OCI-LY1 (cell line): ENCODE results near the gene MT1A.

Experiments used
- H2AFZ ChIP-seq: fragments of 200-600 bp; sonication (generic), shearing (Covaris generic); 2 replicates; pipeline ENCODE4 v1.6.0; 2014; ENCODE audit warnings: antibody characterized with exemption, mild to moderate bottlenecking, low read length
- H3F3A ChIP-seq: fragments of 200-600 bp; sonication (generic), shearing (Covaris generic); 2 replicates; pipeline ENCODE4 v1.6.0; 2014; ENCODE audit warnings: mild to moderate bottlenecking, antibody characterized with exemption, low read length, moderate library complexity; ENCODE audit not compliant: insufficient read depth
- H3K27ac ChIP-seq: fragments of 200-600 bp; sonication (generic); 2 replicates; pipeline ENCODE4 v1.5.1; 2014; ENCODE audit warnings: low read length, mixed run types, mild to moderate bottlenecking, low read depth; ENCODE audit not compliant: poor library complexity, severe bottlenecking
- H3K27me3 ChIP-seq: fragments of 200-600 bp; sonication (generic); 2 replicates; pipeline ENCODE4 v1.6.0; 2014; ENCODE audit warnings: antibody characterized with exemption, mild to moderate bottlenecking, low read length, moderate library complexity; ENCODE audit not compliant: insufficient read depth
- H3K36me3 ChIP-seq: fragments of 200-600 bp; sonication (generic); 2 replicates; pipeline ENCODE4 v1.6.1; 2014; ENCODE audit warnings: mild to moderate bottlenecking, antibody characterized with exemption, low read length, moderate library complexity, mixed read lengths; ENCODE audit not compliant: insufficient read depth
- H3K4me1 ChIP-seq: fragments of 200-600 bp; sonication (generic); 2 replicates; pipeline ENCODE4 v1.5.1; 2014; ENCODE audit warnings: mild to moderate bottlenecking, low read length, moderate library complexity; ENCODE audit not compliant: insufficient read depth, severe bottlenecking
- H3K4me2 ChIP-seq: fragments of 200-600 bp; sonication (generic), shearing (Covaris generic); 2 replicates; pipeline ENCODE4 v1.6.1; 2014; ENCODE audit warnings: low read length
- H3K4me3 ChIP-seq: fragments of 200-600 bp; sonication (generic); 2 replicates; pipeline ENCODE4 v1.5.1; 2014; ENCODE audit warnings: low read length, low read depth, mild to moderate bottlenecking, mixed read lengths; ENCODE audit not compliant: poor library complexity, severe bottlenecking
- H3K79me2 ChIP-seq: fragments of 200-600 bp; shearing (Covaris generic); 2 replicates; pipeline ENCODE4 v1.6.1; 2016; ENCODE audit warnings: mixed run types, low read length, mixed read lengths; ENCODE audit not compliant: insufficient read depth
- H3K9ac ChIP-seq: fragments of 200-600 bp; sonication (generic), shearing (Covaris generic); 2 replicates; pipeline ENCODE4 v1.6.1; 2014; ENCODE audit warnings: mild to moderate bottlenecking, low read length, mixed read lengths
- H3K9me2 ChIP-seq: fragments of 200-600 bp; sonication (generic), shearing (Covaris generic); 2 replicates; pipeline ENCODE4 v1.6.1; 2014; ENCODE audit warnings: low read depth, mild to moderate bottlenecking, low read length, mixed read lengths
- H3K9me3 ChIP-seq: fragments of 200-600 bp; shearing (Covaris generic); 2 replicates; pipeline ENCODE4 v1.6.1; 2014; ENCODE audit warnings: low read length, mixed read lengths
- H4K20me1 ChIP-seq: fragments of 200-600 bp; sonication (generic), shearing (Covaris generic); 2 replicates; pipeline ENCODE4 v1.6.0; 2016; ENCODE audit warnings: mild to moderate bottlenecking, low read length; ENCODE audit not compliant: insufficient read depth
- EZH2 ChIP-seq: fragments of 200-600 bp; sonication (generic), shearing (Covaris generic); IDR thresholded peaks from 2 replicates; pipeline ENCODE4 v1.8.0; 2017; ENCODE audit warnings: borderline replicate concordance, mixed run types, mild to moderate bottlenecking, antibody characterized with exemption, low read length, moderate library complexity, mixed read lengths
- TF ChIP-seq, protein P1 (sequence below): fragments of 200-600 bp; sonication (generic), shearing (Covaris generic); IDR thresholded peaks from 2 replicates; pipeline ENCODE4 v1.5.1; 2017; ENCODE audit warnings: mild to moderate bottlenecking, antibody characterized with exemption, low read length, moderate library complexity, mixed read lengths

MT1A gene

DNA sequence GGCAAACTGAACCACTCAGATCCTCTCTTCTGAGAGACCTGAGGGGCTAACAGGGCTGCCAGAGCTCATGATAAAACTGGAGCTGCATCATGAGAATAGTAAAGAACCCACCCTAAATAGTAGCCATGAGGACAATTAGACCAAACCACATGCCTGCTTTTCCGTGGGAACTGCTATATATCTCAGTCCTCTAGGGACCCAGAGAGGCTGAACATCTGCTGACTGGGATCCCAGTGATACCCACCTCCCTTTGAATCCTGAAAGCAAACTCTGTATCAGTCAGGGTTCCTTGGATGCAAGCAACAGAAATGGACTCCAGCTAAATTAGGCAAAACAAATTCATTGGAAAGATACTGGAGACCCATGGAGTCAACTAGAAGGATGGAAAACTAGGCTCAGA lies 50.3 kb downstream of the MT1A start:
- Histone ChIP-seq H3K9me3 (no peaks in the 10 kb centered on the region), H4K20me1 (no peaks in the 10 kb centered on the region), H3F3A (no peaks in the 10 kb centered on the region), H3K4me2 (no peak overlapping the region), H3K9me2 (no peaks in the 10 kb centered on the region), H2AFZ (no peak overlapping the region), H3K36me3 (no peaks in the 10 kb centered on the region), H3K27me3 (no peaks in the 10 kb centered on the region; the same call in 1 of the 2 replicates), H3K79me2 (no peaks in the 10 kb centered on the region), H3K4me1 (no peaks in the 10 kb centered on the region), H3K9ac (no peak overlapping the region), H3K4me3 (no peak overlapping the region), H3K27ac (no peak overlapping the region)
- no peak for TF ChIP-seq EZH2
- TF ChIP-seq, protein P1, sequence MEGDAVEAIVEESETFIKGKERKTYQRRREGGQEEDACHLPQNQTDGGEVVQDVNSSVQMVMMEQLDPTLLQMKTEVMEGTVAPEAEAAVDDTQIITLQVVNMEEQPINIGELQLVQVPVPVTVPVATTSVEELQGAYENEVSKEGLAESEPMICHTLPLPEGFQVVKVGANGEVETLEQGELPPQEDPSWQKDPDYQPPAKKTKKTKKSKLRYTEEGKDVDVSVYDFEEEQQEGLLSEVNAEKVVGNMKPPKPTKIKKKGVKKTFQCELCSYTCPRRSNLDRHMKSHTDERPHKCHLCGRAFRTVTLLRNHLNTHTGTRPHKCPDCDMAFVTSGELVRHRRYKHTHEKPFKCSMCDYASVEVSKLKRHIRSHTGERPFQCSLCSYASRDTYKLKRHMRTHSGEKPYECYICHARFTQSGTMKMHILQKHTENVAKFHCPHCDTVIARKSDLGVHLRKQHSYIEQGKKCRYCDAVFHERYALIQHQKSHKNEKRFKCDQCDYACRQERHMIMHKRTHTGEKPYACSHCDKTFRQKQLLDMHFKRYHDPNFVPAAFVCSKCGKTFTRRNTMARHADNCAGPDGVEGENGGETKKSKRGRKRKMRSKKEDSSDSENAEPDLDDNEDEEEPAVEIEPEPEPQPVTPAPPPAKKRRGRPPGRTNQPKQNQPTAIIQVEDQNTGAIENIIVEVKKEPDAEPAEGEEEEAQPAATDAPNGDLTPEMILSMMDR, result no peak

DNA sequence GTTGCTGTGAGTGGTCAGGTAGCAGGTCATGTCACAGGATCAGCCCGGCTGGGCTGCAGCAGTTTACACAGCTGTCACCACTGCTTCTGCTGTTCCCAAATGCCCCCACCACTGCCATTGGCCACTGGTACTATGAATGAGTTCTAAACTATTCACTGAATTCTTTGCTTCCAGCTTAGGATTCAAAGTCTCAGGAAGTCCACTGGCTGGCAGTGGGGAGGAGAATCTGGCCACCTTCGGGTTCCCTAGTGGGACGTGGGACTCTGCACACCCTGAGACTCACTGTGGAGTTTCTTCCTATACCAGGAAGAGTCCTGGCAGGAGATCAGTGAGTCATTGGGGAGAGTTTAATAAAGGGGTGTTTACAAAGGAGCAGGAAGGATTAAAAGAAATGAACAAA lies 50.7 kb downstream of the MT1A start:
- Histone ChIP-seq H4K20me1 (no peaks in the 10 kb centered on the region), H2AFZ (no peak overlapping the region), H3K9ac (no peak overlapping the region), H3K27ac (no peak overlapping the region), H3F3A (no peaks in the 10 kb centered on the region), H3K9me3 (no peaks in the 10 kb centered on the region), H3K4me2 (no peak overlapping the region), H3K4me3 (no peak overlapping the region), H3K27me3 (no peaks in the 10 kb centered on the region; the same call in 1 of the 2 replicates), H3K4me1 (no peaks in the 10 kb centered on the region), H3K9me2 (no peaks in the 10 kb centered on the region), H3K79me2 (no peaks in the 10 kb centered on the region), H3K36me3 (no peaks in the 10 kb centered on the region)
- no peak for TF ChIP-seq EZH2
- TF ChIP-seq, protein P1, result no peak
